ENCODE measurements around the gene SHD.

GRCh38 chr19:4303819-4304537 is 24.9 kb downstream of the SHD start:
- TF ChIP-seq CTCF (IDR thresholded peaks at IDR 0.05; ENCODE audit: low read length), result no peak
- no peak for TF ChIP-seq EZH2 (IDR thresholded peaks at IDR 0.05; ENCODE audit: borderline replicate concordance, low read length)
